ENCODE measurements around the gene CSPG5.

Gene CSPG5

GRCh38 chr3:47588053-47588452, 9.4 kb upstream of the CSPG5 start:
- DNase-seq (ENCODE audit: extremely low read depth in 1 of 2, low read depth in 1 of 2), result no peak

- DNase-seq (ENCODE audit: extremely low read depth in 1 of 2, low read depth in 1 of 2), result no peak
Observed at GRCh38 chr3:47586746-47587145, 8.1 kb upstream of the CSPG5 start.

GRCh38 chr3:47583320-47584075, 4.8 kb upstream of the CSPG5 start:
- no peak for DNase-seq (ENCODE audit: extremely low read depth in 1 of 2, low read depth in 1 of 2)

DNA sequence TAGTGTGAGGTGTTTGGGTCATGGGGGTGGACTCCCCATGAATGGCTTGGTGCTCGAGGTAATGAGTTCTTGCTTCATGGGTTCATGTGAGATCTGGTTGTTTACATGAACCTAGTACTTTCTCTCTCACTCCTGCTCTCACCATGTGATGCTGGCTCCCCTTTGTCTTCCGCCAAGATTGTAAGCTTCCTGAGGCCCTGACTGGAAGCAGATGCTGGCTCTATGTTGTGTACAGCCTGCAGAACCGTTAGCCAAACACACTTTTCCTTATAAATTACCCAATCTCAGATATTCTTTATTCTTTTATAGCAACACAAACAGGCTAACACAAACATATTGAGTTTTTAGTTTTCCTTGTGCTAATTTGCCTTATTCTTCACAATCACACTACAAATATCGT, 3.2 kb upstream of the CSPG5 start:
- no peak for DNase-seq (ENCODE audit: extremely low read depth in 1 of 2, low read depth in 1 of 2)

- DNase-seq (ENCODE audit: extremely low read depth in 1 of 2, low read depth in 1 of 2), result no peak
Observed at GRCh38 chr3:47581422-47581821, 2.8 kb upstream of the CSPG5 start.

GRCh38 chr3:47580481-47580880, 1.8 kb upstream of the CSPG5 start:
- DNase-seq (ENCODE audit: extremely low read depth in 1 of 2, low read depth in 1 of 2), result no peak

DNA sequence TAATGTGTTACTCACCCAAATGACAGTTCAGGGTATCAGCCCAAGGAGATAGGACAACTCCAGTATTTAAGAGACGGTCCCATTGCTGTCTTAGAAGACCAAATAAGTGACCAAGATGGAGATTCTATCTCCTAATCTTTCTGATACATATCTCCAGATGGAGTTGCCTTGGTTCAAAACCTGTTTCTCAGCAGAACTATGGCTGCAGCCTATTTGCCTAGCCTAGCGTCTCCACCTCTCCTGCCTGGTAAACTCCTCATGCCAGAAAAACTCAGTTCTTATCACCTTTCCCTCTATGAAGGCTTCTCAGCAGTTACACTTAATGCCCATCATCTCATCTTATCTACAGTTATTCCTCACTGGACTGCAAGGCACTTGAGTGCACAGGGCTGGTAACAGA, 1.2 kb upstream of the CSPG5 start:
- DNase-seq (ENCODE audit: extremely low read depth in 1 of 2, low read depth in 1 of 2), result no peak

DNA sequence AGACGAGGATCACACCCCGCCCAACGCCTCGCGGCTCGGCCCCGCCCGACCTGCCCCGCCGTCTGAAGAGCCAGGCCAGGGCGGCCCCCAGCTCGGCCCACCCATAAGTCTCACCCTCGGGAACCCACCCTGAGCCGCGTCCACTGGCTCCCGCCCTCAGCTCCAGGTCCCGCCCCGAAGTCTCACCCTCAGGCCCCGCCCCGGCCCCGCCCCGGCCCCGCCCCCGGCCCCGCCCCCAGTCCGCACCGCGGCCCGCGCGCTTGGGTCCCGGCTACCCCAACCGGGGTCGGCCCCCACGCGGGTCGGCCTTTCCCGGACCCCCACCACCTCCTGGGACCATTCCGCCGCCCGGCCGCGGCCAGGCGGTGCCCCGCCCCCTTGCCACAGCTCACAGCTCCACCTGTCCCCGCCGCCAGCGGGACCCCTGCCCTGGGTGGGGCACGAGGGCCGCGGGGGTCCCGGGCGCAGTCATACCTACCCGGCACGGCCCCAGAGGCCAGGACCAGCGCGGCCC, 489 bp downstream of the CSPG5 start:
- peak; percentile 5 to 8 for DNase-seq (ENCODE audit: extremely low read depth in 1 of 2, low read depth in 1 of 2)

- no peak for DNase-seq (ENCODE audit: extremely low read depth in 1 of 2, low read depth in 1 of 2)
Observed at GRCh38 chr3:47577583-47578118, 1.0 kb downstream of the CSPG5 start.

DNA sequence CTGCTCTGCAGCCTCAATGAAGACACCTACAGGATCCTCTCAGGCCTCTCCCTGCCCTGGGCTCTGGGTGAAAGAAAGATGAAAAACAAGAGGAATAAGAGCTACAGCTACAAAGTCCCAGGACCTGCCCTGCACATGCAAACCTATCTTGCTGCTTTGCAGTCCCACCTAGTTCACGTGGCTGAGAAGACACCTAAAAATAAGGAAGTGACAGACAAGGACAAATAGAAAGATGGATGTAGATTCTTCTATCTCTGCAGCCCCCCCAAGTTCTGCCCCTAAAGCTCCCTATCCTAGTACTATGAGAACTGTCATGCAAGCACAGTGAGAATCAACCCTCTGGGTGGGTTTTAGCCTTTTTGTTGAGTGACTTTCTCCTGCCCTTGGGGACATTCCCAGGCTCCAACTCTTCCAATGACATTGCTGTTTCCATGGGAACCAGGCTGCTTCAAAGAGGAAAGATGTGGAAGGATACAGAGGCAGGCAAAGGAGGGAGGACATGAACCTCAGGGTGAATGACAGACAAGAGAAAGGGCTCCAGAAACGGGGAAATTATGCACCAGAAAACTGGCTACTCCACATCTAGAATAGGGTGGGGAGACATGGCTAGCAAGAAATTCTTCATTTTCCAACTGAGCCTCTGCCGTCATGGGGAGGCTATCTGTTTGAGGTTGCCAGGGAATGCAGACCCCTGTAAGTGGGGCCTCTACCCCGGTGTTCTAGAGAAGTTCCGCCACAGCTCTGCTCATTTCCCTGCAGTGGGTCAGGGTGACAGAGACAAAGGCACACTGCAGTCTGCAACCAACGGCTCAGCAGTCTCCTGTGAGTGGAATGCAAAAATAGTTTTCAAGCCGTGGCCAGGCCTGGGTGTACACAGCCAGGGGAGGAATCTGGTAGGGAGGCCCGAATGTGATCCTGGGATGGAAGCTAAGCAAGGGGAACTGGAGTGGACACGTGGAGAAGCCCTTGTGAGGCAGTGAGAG, 5.2 kb downstream of the CSPG5 start:
- no peak for DNase-seq (ENCODE audit: extremely low read depth in 1 of 2, low read depth in 1 of 2)

DNA sequence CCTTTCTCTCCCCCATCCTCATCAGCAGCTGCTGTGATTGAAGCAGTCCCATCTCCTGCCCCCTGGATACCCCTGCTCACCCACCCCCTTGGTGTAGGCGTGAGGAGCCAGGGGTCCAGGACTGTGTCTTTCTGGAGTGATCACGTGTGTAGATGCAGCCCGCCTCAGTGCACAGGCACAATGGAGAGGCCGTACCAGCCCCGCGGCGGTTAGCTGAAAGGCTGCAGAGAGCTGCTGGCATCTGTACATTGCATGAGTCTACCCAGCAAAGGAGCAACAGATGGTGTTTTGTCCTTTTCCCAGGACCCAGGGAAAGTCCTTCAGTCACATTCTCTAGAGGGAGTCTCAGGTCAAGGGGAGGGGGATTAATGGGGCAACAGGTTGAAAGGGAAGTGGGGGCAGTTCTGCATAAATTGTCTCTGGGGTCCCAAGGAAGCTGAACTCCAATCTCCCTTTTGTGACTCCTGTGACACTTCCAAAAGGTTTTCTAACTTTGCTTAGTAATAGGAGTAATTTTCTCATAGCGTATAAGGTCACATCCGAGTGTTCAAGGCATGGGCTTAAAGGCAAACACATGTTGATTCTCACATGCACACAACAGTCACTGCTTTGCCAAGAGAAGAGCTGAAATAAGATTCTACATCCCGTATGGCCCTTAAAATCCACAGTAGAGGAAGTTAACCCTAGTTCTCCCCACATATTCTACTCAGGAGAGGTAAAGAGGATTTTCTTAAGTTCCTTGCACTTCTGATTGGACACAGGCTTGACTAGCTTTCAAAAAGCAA, 7.1 kb downstream of the CSPG5 start:
- DNase-seq (ENCODE audit: extremely low read depth in 1 of 2, low read depth in 1 of 2), result no peak

GRCh38 chr3:47568901-47569300, 9.8 kb downstream of the CSPG5 start:
- no peak for DNase-seq (ENCODE audit: extremely low read depth in 1 of 2, low read depth in 1 of 2)

- no peak for DNase-seq (ENCODE audit: extremely low read depth in 1 of 2, low read depth in 1 of 2)
Observed at GRCh38 chr3:47567149-47567548, 11.5 kb downstream of the CSPG5 start.

DNA sequence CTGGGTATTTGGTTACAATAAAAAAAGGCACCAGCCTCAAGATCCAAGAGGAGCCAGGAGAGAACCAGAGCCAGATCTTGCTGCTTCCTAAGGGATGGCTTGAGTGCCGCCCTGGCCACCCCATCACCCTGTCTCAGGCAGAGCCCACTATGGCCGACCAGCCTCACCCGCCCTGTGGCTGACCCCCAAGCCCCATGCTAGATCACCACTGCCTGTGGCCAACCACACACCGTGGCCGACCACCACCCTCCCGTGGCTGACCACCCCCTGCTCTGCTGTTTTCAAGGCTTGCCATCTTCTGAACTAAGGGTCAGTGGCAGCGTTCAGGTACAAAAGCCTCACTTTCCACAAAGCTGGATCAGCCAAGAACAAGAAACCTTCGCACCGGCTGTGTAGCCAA, 12.0 kb downstream of the CSPG5 start:
- DNase-seq (ENCODE audit: extremely low read depth in 1 of 2, low read depth in 1 of 2), result no peak

GRCh38 chr3:47565734-47566550, 12.7 kb downstream of the CSPG5 start:
- DNase-seq (ENCODE audit: extremely low read depth in 1 of 2, low read depth in 1 of 2), result no peak

DNA sequence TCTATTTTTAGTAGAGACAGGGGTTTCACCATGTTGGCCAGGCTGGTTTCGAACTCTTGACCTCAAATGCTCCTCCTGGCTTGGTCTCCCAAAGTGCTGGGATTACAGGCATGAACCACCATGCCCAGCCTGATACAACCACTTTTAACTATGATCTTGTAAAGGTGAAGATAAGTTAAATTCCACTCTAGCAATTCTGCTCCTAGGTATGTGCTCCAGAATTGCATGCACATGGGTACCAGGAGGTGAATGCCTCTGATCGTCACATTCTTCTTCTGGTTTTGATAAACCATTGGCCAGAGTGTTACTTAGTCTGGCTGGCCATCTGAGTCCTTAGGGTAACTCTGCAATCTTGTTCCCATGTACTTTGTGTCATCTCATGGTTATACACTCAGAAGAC, 22.3 kb downstream of the CSPG5 start:
- no peak for DNase-seq (ENCODE audit: extremely low read depth in 1 of 2, low read depth in 1 of 2)

DNA sequence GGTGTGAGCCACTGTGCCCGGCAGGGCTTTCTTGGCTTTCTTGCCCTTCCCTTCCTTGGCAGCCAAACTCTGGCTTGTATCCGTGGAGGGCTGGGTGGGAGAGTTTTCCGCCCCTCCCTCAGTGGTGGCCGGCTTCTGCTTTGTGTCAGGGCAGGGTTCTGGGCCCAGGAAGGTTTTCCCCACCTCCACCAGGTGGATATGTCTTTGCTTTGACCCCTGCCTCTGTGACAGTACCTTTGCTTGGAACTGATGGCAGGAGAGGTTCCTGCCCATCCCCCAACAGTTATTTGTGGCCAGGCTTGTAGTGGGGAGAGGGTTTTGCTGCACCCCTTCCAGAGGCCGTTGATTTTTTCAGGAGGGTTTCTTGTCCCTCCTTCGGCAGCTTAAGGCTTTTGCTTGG, 24.3 kb downstream of the CSPG5 start:
- DNase-seq (ENCODE audit: extremely low read depth in 1 of 2, low read depth in 1 of 2), result no peak

DNA sequence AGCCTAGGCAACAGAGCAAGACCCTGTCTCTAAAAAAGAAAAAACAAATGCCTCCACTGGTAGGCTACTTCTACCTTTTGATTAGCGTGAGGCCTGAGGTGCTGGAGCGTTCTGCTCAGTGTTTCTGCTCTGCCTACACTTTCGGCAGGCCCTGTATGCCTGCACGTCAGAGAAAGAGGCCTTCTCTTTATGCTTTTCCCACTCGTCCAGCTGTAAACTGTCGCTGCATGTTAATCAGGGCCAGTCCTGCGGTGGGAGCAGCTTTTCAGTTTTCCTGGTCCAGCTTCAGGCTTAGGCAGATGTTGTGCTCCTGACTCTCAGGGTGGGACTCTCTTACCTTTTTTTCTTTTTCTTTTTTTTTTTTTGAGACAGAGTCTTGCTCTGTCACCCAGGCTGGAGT, 25.3 kb downstream of the CSPG5 start:
- DNase-seq (ENCODE audit: extremely low read depth in 1 of 2, low read depth in 1 of 2), result no peak

DNA sequence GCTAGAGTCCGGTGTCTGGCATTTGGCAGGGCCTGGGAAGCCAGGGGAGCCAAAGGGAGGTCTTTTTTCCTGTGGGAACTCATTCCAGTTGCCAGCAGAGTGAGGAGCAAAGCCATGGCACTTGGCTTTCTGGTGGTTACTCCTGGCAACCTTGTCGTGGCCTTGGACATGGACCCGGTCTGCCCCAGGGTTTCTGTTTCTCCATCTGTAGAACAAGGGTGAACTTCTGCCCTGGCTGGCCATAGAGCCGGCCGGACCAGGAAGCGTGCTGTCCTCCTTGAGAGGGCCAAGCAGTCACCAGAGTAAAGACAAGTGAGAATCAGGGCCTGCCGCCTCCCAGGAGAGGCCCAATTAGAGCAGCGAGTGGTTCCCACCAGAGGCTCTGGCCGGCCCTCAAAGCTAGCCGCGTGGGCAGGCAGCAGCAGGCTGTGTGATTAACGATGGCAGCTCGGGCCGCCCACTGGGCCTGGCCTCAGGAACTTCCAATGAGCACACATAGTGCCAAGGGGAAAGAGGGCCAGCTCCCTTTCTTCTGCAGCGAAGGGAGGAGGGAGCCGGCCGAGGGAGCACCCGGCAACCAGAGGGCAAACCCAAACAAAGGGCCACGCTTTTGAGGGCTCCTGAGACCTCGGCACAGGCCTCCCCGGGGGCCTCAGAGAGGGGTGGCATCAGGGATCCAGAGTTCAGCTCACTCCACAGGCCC, 36.0 kb downstream of the CSPG5 start:
- DNase-seq (ENCODE audit: extremely low read depth in 1 of 2, low read depth in 1 of 2), result no peak
